IPS-18c (cell line): ENCODE data around the gene EIF4E3.

Experiments used
- H3K4me3 ChIP-seq: 2 replicates; pipeline ENCODE4 v1.7.0; 2013; ENCODE audit warnings: low read depth, mild to moderate bottlenecking, low read length, moderate library complexity; ENCODE audit not compliant: insufficient read depth
- H3K9me3 ChIP-seq: one replicate; pipeline ENCODE4 v1.6.1; 2013; ENCODE audit warnings: mild to moderate bottlenecking, low read length, moderate library complexity; ENCODE audit not compliant: control insufficient read depth, insufficient read depth

Gene EIF4E3

DNA sequence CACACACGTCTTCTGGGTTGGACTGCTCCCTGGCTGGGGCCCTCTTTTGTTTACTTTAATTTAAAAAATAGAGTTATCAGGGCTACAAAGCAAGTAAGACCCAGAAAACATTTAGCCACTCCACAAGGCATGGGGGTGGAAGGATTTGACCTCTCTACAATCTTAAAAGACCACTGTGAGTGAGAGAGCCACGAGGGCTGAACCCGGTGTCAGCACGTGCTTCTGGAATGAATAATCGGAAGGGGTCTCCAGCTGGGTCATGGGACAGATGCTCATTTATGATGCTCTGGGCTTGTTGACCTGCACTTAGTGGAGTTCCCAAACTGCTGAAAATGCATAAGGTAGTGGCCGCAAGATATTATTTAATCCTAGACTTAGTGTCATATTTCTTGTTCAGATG lies 52.4 kb downstream of the EIF4E3 start:
- H3K9me3 ChIP-seq: no peaks in the 10 kb centered on the region
- H3K4me3 ChIP-seq: no peak overlapping the region

DNA sequence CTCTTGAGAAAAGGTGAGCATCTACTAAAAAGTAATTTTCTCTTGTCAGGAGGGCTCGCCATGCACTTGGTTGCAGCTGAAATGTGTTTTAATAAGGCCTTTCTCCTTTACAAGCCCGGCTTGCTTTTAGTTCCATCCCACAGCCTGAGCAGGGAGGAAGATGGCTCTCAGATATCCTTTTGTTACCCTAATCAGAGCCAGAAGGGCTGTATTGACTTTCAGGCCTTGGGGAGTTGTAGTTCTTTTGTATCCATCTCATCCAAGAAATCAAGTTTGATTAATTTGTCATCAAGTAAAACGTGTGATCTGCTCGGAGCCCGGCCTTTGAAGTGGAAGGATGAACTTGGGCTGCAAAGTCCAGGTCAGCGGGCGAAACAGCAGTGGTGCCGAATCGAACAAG lies 52.9 kb downstream of the EIF4E3 start:
- no peaks in the 10 kb centered on the region for H3K9me3 ChIP-seq
- H3K4me3 ChIP-seq: no peak overlapping the region

DNA sequence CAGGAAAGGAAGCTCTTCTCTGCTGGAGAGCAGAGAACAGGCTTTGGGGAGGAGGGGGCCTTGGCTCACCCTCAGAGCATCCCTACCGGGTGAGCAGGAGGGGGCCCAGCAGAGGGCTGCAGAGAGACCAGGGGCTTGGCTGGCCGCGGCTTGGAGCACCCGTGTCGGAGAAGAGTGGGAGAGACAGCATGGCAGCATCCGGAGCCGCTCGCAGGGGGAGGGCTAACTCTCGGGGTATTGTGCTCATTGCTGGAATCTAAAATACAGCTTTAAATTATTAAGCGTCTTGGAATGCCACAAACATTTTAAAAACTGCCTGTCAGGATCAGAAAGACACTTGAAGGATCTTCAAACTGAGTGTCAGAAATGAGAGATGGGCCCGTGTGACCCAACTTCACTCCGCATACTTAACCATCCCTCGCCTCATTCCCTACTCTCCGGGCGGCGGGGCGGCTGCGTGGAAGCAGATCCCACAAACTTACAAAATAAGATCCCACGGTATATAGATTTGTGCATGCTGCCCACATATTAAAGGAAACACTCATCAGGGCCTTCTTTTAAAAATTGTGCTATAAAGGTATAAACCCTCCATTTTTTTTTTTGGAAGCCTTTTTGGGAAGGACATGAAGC lies 53.9 kb downstream of the EIF4E3 start:
- Histone ChIP-seq H3K9me3 (no peaks in the 10 kb centered on the region), H3K4me3 (no peak overlapping the region; the same call in 1 of the 2 replicates)

DNA sequence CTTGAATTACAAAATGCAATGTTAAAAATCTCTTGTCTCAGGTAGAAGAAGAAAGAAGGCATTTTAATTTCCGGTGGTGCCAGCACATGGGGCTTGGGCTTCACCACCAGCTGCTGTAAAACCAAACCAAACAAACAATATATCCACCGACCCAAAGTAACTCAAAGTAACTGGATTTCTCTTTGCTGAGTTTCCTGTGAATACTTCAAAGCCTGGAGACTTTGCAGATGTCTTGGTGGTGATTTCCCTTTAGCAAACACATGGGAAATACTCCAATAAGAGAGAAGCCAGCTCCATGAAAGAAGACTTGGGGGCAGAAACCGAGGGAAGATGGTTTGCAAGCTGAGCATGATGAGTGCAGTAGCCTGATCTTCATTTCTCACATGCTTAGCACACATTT lies 62.6 kb downstream of the EIF4E3 start:
- Histone ChIP-seq H3K9me3 (no peaks in the 10 kb centered on the region), H3K4me3 (no peak overlapping the region)

DNA sequence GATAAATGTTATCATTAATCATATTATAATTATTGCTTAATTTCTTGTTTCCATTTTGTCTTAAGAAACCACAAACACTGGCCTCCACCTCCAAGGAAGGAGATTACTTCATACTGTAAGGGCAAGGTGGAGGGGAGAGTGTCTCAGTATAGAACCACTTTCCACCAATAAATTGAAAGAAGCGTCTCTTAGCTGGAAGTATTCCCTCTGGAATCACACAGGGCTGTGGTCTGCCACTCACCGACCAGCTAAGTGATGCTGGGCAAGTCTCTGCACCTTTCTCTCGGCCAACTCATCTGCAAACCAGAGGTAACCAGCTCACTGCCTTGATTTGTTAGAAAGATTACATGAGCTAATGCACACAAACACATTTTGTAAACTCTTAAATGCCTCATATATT lies 63.1 kb downstream of the EIF4E3 start:
- H3K4me3 ChIP-seq: no peak overlapping the region
- no peaks in the 10 kb centered on the region for H3K9me3 ChIP-seq

DNA sequence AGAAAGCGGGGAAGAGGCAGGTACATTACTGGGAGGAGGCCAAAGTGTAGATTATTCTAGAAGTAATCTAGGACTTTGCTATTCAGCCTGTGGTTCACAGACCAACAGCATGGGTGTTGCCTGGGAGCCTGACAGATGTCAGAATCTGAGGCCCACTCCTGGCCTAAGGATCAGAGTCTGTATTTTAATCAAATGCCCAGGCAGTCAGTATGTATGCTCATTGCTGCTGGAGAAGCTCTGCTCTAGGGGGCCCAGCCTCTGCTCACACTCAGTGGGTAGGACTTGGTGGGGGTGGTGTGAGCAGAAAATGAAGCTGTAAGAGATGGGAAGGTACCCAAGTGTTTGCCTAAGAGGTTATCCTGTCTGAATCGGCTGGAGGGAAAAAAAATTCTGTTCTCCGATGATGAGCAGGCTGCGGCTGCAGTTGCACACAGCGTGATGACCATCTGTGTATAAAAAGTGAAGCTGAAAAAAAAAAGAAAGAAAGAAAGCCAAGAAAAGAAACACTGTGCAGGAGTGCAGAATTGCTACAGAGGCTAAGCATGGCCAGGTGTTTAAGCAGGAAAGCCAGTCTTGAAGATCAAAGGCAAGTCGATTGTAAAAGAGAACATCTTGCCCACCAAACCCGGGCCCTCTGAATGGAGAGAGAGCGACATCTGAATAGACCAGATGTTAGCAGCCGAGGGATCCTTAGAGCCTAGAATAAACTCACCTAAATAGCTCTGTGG lies 65.2 kb downstream of the EIF4E3 start:
- Histone ChIP-seq H3K9me3 (no peaks in the 10 kb centered on the region), H3K4me3 (no peak overlapping the region)

DNA sequence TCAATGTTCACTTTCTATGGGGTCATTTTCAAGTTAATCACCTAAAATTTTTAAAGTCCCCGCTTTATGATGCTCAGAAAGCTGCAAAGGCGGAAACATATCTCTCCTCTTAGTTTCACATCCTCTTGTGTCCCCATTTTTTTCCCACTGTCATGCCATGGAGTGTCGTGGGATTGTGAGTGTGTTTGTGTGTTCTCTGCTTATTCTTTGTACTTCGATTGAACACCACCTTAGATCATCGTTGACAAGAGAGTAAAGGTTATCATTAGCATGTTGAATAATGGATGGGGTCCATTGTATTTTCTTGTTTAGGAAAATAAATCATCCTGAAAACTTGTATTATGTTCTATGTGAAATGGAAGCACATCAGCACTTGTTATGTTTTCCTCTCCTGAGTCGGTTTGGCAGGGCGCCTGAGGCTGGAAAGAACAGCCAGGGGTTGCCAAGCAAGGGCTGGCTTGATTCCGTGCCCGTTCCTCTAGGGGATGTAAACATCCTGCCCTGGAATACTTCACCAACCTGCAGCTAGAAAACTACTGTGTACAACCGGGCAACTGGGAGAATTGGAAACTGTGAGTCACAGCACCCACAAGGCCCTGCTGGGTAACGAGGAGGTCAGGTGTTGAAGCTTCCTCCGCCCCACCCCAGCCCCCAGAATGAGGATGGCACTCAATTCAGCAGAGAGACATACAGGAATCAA lies 67.2 kb downstream of the EIF4E3 start:
- H3K4me3 ChIP-seq: no peak overlapping the region
- H3K9me3 ChIP-seq: no peaks in the 10 kb centered on the region

DNA sequence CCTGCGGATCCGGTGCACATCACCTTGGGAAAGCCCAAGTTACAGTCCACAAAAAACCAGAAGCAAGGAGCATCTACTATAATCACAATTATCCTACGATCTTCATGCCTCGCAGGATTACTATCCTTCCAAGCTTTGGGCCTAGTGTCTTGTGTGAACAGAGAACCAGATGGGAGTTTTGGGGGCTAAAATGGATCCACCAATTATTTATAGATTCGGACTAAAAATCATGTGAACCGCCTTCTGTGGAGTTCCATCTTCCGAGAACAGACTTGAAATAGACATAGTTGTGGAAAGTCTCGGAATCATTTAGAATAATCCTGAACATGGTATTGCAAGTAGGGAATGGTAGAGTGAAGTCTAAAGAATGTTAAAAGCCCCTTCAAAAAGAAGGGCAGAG lies 70.1 kb downstream of the EIF4E3 start:
- no peak overlapping the region for H3K4me3 ChIP-seq
- no peaks in the 10 kb centered on the region for H3K9me3 ChIP-seq

DNA sequence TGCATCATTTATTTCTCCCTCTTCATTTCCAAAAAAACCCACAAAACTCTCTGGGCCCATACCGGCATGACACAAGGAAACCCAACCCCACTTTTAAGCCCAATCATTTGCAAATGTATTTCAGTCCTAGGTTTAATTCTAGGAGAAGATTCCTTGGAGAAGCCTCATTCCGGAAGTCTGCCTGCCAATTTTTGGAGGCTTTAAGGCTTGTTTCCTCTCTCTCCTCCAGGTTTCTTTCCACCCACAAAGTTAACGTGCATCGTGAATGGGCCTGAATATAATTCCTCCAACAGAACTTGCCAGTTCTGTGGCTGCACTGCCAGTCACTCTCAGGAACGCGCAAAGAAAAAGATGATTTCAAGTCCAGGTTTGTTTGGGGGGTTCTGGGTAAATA lies 71.8 kb downstream of the EIF4E3 start:
- H3K4me3 ChIP-seq: no peak overlapping the region
- H3K9me3 ChIP-seq: no peaks in the 10 kb centered on the region

DNA sequence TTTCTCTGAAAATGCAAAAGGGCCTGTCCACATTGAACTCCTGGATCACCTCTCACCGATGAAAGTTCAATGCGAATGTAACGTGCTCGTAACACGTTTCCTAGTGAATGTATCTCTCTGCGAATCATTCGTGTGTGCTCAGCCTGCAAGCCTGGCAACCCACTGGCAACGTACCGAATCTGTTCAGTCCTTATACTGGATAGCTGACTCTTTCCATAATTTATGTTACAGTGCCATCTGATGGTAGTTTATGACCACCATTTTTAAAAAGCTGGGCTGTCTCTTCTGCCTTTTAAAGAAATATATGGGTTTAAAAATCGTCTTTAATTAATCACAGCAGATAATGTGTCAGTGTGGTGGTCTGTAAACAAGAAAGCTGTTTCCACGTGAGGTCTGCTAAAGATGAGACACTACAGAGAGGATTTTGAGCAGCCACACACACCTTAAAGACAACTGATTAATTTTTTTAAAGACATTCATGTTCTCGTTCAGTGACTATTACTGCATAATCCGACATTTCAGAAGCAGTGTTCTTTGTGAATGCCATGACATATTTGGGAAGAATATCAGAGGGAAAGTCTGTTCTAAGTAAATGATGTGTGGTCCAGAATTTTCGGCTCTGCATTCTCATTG lies 72.3 kb downstream of the EIF4E3 start:
- H3K4me3 ChIP-seq: no peak overlapping the region
- H3K9me3 ChIP-seq: no peaks in the 10 kb centered on the region

DNA sequence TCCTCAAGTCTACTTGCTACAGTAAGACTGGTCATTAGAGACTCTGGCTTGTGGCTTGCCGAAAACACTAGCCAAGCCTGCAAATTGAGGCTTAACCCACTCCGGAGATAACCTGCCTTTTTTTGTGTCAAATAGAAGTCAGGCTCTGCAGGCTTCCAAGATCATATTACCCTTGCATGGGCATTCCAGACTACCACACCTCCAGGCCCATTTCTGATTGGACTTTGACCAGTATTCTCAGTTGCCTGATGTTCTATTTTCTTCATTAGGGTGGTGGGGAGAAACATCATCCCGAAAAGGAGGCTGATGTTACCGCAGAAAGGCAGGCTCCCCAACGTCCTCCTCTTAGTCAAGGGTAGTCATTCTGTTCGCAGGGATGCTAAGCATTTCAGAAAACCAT lies 73.6 kb downstream of the EIF4E3 start:
- Histone ChIP-seq H3K9me3 (no peaks in the 10 kb centered on the region), H3K4me3 (no peak overlapping the region)

DNA sequence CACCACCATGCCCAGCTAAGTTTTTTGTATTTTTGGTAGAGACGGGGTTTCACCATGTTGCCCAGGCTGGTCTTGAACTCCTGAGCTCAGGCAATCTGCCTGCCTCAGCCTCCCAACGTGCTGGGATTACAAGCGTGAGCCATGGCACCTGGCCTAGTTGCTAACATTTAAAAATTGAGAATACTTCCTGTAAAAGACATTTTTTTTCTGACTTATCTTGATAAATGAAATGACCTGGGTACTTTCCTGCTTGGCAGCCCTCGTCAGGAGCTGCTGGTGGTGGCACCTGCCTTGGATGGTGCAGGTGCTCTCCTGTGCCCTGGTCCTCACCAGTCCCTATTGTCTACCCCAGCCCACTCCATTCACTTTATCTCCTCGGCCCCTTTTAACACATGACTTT lies 74.8 kb downstream of the EIF4E3 start:
- H3K9me3 ChIP-seq: no peaks in the 10 kb centered on the region
- no peak overlapping the region for H3K4me3 ChIP-seq

DNA sequence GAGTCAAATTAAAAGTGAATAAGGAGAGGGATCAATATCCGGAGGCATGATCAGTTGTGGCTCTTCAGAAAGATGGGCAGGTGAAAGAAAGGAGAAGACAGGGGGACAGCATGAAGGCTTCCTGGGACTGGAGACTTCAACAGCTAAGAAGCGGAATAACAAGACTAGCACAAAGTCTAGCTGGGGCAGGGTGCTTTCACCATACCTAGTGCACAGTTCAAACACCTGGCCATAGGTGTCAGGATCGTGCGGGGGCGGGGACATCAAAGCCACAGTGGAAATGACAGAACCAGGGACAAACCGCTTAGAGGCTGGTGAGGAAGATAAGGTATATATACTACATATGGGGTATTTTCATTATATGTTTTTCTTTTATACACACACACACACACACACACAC lies 75.4 kb downstream of the EIF4E3 start:
- no peak overlapping the region for H3K4me3 ChIP-seq
- no peaks in the 10 kb centered on the region for H3K9me3 ChIP-seq

DNA sequence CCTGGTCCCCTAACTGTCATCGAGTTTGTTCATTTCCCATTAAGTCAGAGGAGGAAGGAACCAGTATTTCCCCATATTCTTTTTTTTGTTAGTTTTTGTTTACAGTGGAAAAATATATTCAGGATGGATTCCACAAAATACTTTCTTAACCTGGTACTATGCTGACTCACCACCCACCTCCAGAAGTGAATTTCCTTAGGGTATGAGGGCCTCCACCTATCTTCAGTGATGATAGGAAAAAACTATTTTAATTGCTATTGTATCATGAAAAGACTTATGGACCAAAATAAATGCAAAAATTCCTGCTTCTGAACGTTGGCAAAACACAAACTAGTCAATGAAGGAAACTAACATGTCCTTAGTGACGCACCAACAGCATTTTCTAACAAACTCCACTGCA lies 77.5 kb downstream of the EIF4E3 start:
- no peaks in the 10 kb centered on the region for H3K9me3 ChIP-seq

DNA sequence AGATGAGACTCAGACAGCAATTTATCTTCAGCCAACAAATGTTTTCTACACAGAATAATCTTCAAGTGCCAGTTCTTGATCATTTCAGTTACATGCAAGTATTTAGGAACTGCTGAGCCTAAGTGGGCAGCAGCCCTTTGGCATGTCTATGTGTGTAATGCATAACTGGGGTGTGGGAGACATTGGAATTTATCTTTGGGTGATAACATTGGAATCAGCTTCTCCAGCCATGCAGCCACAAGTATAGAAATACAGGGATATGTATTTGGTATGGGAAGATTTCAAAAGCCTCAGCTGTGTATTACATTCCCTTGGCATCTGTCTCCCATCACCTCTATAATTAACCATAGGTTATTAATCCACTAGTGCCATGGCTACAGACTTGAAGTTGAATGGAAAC lies 78.2 kb downstream of the EIF4E3 start:
- Histone ChIP-seq H3K9me3 (no peaks in the 10 kb centered on the region), H3K4me3 (no peak overlapping the region)

More for the DNA sequence above, 77.5 kb downstream of the EIF4E3 start:
- H3K4me3 ChIP-seq: no peak overlapping the region

DNA sequence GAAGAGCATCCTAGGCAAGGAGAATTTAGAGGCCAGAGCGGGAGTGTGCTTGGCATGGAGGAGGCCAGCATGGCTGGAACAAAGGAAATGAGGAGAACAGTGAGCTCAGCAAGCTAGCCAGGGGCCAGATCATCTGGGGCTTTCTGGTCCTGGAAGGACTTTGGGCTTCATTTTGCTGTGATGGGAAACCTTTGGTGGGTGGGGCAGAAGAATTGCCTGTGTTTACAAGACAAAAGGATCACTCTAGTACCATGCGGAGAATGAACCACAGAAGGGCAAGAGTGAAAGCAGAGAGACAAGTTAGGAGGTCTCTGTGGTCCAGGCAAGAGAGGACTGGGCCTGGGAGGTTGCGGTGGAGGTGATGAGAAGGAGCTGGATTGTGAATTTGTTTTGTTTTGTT lies 80.1 kb downstream of the EIF4E3 start:
- H3K9me3 ChIP-seq: no peaks in the 10 kb centered on the region
- H3K4me3 ChIP-seq: no peak overlapping the region

DNA sequence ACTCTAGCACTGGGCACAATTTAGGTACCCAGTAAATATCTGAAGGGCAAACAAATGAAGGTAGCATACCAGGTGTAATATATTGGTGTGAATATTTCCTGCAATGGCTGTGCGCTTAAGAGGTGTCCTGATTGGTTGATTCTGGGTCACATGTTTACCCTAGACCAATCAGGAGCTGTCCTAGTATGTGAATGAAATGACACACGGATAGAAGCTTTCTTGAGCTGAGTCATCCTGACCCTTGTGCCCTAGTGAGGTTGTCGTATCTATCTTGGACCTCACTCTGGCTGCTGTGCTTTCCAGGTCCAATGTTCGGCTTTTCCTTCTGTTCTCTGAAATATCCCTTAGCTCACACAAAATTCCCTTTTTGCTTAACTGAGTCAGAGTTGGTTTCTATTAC lies 83.5 kb downstream of the EIF4E3 start:
- no peaks in the 10 kb centered on the region for H3K9me3 ChIP-seq
- H3K4me3 ChIP-seq: no peak overlapping the region
